ENCODE results near the gene MYO1D. TPM values are rescaled to one million over a fixed set of nuclear protein-coding genes. Genes with fewer than 3 reads are reported as not detected.
"Not testable (repeated sequence)": the region's sequence is repeated elsewhere in the genome, so short reads cannot be mapped to it uniquely, and the experiment has no call there.

The MYO1D gene
- total and polyA plus RNA-seq, 4 donors = 4.5 to 22.9 (median 13.3) TPM

- over 99% methylated on average over 2 of the region's 2 CpGs for WGBS
- DNase-seq (ENCODE audit: low spot score) = no peak
- no peaks in the 10 kb centered on the region for H3K36me3 ChIP-seq (ENCODE audit: control insufficient read depth in 4 of 4, insufficient read depth in 3 of 4, low read depth in 1 of 4, low read length in 3 of 4)
- no peak overlapping the region for H3K4me3 ChIP-seq (ENCODE audit: low read depth in 1 of 3, low read length in 3 of 3)
- no peak overlapping the region for H3K9ac ChIP-seq (ENCODE audit: low read depth in 1 of 2, low read length in 2 of 2)
- no peaks in the 10 kb centered on the region for H3K27me3 ChIP-seq (ENCODE audit: control insufficient read depth in 4 of 4, insufficient read depth in 4 of 4, low read length in 3 of 4)
- no peak overlapping the region for H3K27ac ChIP-seq (ENCODE audit: low read depth in 1 of 2, low read length in 2 of 2)
- no peaks in the 10 kb centered on the region for H3K9me3 ChIP-seq (ENCODE audit: control insufficient read depth in 4 of 4, low read length in 3 of 4)
- TF ChIP-seq ZBTB33 (IDR thresholded peaks at IDR 0.05) (no peak), RXRA (IDR thresholded peaks at IDR 0.05) (no peak), HNF4G (IDR thresholded peaks at IDR 0.05) (no peak), MAX (IDR thresholded peaks at IDR 0.05) (no peak), YY1 (IDR thresholded peaks at IDR 0.05) (no peak), ATF3 (IDR thresholded peaks at IDR 0.05) (no peak), RAD21 (IDR thresholded peaks at IDR 0.05) (no peak), SP1 (IDR thresholded peaks at IDR 0.05) (no peak), FOXA2 (IDR thresholded peaks at IDR 0.05) (no peak), EGR1 (IDR thresholded peaks at IDR 0.05; ENCODE audit: low read depth in 2 of 2) (no peak), NR2F2 (IDR thresholded peaks at IDR 0.05) (no peak), TAF1 (conservative IDR thresholded peaks at IDR 0.05) (no peak), JUND (IDR thresholded peaks at IDR 0.05) (no peak), GABPA (IDR thresholded peaks at IDR 0.05 in 1 of 2, conservative IDR thresholded peaks at IDR 0.05 in 1 of 2) (no peak), REST (IDR thresholded peaks at IDR 0.05) (no peak), HNF4A (conservative IDR thresholded peaks at IDR 0.05) (no peak)
- H3K4me1 ChIP-seq (ENCODE audit: control insufficient read depth in 4 of 4, insufficient read depth in 4 of 4, low read length in 3 of 4) = peaks cover 0 to 5% (median 0%) of the 10 kb centered on the region in 4 donors
Observed at GRCh38 chr17:32739722-32740121, 137.2 kb downstream of the MYO1D start.

GRCh38 chr17:32739151-32739550 lies 137.8 kb downstream of the MYO1D start:
- 95% methylated on average over 4 of the region's 4 CpGs for WGBS
- DNase-seq (ENCODE audit: low spot score); H3K27ac ChIP-seq (ENCODE audit: low read depth in 1 of 2, low read length in 2 of 2); H3K4me1 ChIP-seq (ENCODE audit: control insufficient read depth in 4 of 4, insufficient read depth in 4 of 4, low read length in 3 of 4); H3K9ac ChIP-seq (ENCODE audit: low read depth in 1 of 2, low read length in 2 of 2); H3K36me3 ChIP-seq (ENCODE audit: control insufficient read depth in 4 of 4, insufficient read depth in 3 of 4, low read depth in 1 of 4, low read length in 3 of 4); H3K9me3 ChIP-seq (ENCODE audit: control insufficient read depth in 4 of 4, low read length in 3 of 4); H3K4me3 ChIP-seq (ENCODE audit: low read depth in 1 of 3, low read length in 3 of 3); H3K27me3 ChIP-seq (ENCODE audit: control insufficient read depth in 4 of 4, insufficient read depth in 4 of 4, low read length in 3 of 4): not testable (repeated sequence)

All from liver (tissue), 9 donors.